Common myeloid progenitor, CD34-positive (primary cell): ENCODE results near the gene CDH15.

Experiments
- CTCF ChIA-PET: fragments of 350-600 bp; sonication (Branson Sonifier 250); formaldehyde crosslinking; loops from one replicate; lab custom pipeline; 2021; ENCODE audit warnings: antibody characterized with exemption; lab: Charles Lee
- POLR2A ChIA-PET: fragments of 350-600 bp; sonication (Branson Sonifier 250); formaldehyde crosslinking; loops from one replicate; lab custom pipeline; 2021; ENCODE audit warnings: antibody characterized with exemption; lab: Charles Lee
- DNase-seq, 3 donors: peaks; one replicate each; pipeline versions ENCODE4 v3.0.0 to v3.0.0-alpha.2; 2013
- H3K27ac ChIP-seq, 2 experiments: 1 replicate in 1 of 2; 2 replicates in 1 of 2; pipeline ENCODE4 v1.7.0; 2013; ENCODE audit warnings: inconsistent platforms in 2 of 2, low read length in 2 of 2, mild to moderate bottlenecking in 2 of 2, low read depth in 1 of 2, moderate library complexity in 1 of 2; ENCODE audit not compliant: severe bottlenecking in 2 of 2, insufficient read depth in 1 of 2, poor library complexity in 1 of 2
- H3K27me3 ChIP-seq, 5 experiments: replicated peaks in 2 of 5; 1 replicate in 3 of 5; 2 replicates in 2 of 5; pipeline versions ENCODE4 v1.6.1 to v1.7.0; 2013; ENCODE audit warnings: low read length in 4 of 5, mild to moderate bottlenecking in 2 of 5, moderate library complexity in 2 of 5, inconsistent platforms in 1 of 5; ENCODE audit not compliant: insufficient read depth in 5 of 5, control insufficient read depth in 4 of 5
- H3K36me3 ChIP-seq, 4 experiments: 1 replicate in 2 of 4; 2 replicates in 2 of 4; pipeline versions ENCODE4 v1.6.1 to v1.7.0; 2013; ENCODE audit warnings: low read length in 3 of 4, control low read depth in 1 of 4, mild to moderate bottlenecking in 1 of 4; ENCODE audit not compliant: control insufficient read depth in 4 of 4, insufficient read depth in 4 of 4
- H3K4me1 ChIP-seq, 4 experiments: 1 replicate in 3 of 4; 2 replicates in 1 of 4; pipeline versions ENCODE4 v1.6.1 to v1.7.1; 2013; ENCODE audit warnings: low read length in 3 of 4, mild to moderate bottlenecking in 3 of 4, control low read depth in 1 of 4, inconsistent platforms in 1 of 4, moderate library complexity in 1 of 4; ENCODE audit not compliant: control insufficient read depth in 4 of 4, insufficient read depth in 4 of 4; ENCODE audit errors: control extremely low read depth in 1 of 4
- H3K4me3 ChIP-seq, 7 experiments: 1 replicate in 4 of 7; 2 replicates in 3 of 7; pipeline versions ENCODE4 v1.5.1 to v1.7.0; 2013; ENCODE audit warnings: mild to moderate bottlenecking in 7 of 7, low read length in 6 of 7, moderate library complexity in 6 of 7, inconsistent platforms in 2 of 7, low read depth in 2 of 7, control low read depth in 1 of 7; ENCODE audit not compliant: insufficient read depth in 4 of 7, control insufficient read depth in 1 of 7; ENCODE audit errors: extremely low read depth in 1 of 7
- H3K9me3 ChIP-seq, 5 experiments: 1 replicate in 4 of 5; 2 replicates in 1 of 5; pipeline versions ENCODE4 v1.6.1 to v1.7.1; 2013; ENCODE audit warnings: low read length in 4 of 5, mild to moderate bottlenecking in 2 of 5, inconsistent platforms in 1 of 5, low read depth in 1 of 5, moderate library complexity in 1 of 5; ENCODE audit not compliant: control insufficient read depth in 4 of 5, insufficient read depth in 2 of 5; ENCODE audit errors: control extremely low read depth in 1 of 5
- WGBS: methylation state at CpG from one replicate; pipeline ENCODE4 v1.1.5; 2013; ENCODE audit not compliant: insufficient coverage; 5-methylcytosine and 5-hydroxymethylcytosine counted together

Gene CDH15

GRCh38 chr16:89178453-89179147, 7.1 kb downstream of the CDH15 start:
- no peaks in the 10 kb centered on the region for H3K27me3 ChIP-seq
- H3K4me1 ChIP-seq: peaks cover 0 to 8% (median 4%) of the 10 kb centered on the region in 4 experiments
- no peaks in the 10 kb centered on the region for H3K36me3 ChIP-seq
- no peak overlapping the region for H3K4me3 ChIP-seq
- no peaks in the 10 kb centered on the region for H3K9me3 ChIP-seq
- 97% methylated on average over 22 of the region's 24 CpGs for WGBS
- no peak for DNase-seq
- CTCF ChIA-PET: no interaction called here
- H3K27ac ChIP-seq: no peak overlapping the region
- POLR2A ChIA-PET: no interaction called here

GRCh38 chr16:89179148-89179484, 7.6 kb downstream of the CDH15 start:
- Histone ChIP-seq H3K9me3 (no peaks in the 10 kb centered on the region), H3K4me3 (no peak overlapping the region), H3K27me3 (no peaks in the 10 kb centered on the region), H3K4me1 (peaks cover 0 to 8% (median 4%) of the 10 kb centered on the region in 4 experiments), H3K27ac (no peak overlapping the region), H3K36me3 (no peaks in the 10 kb centered on the region)
- DNase-seq: no peak
- POLR2A ChIA-PET: no interaction called here
- CTCF ChIA-PET: no interaction called here
- WGBS: 92% methylated on average over 19 of the region's 19 CpGs

GRCh38 chr16:89179656-89180315, 8.2 kb downstream of the CDH15 start:
- DNase-seq: no peak
- CTCF ChIA-PET: interaction anchor here (0.8 kb wide), 1 partner anchor 11 kb away, joined by 3 read pairs; no protein-coding TSS in a partner anchor
- WGBS: 96% methylated on average over 23 of the region's 25 CpGs
- Histone ChIP-seq H3K36me3 (no peaks in the 10 kb centered on the region), H3K4me3 (no peak overlapping the region), H3K27me3 (no peaks in the 10 kb centered on the region), H3K4me1 (peaks cover 0 to 8% (median 4%) of the 10 kb centered on the region in 4 experiments), H3K27ac (no peak overlapping the region), H3K9me3 (no peaks in the 10 kb centered on the region)
- POLR2A ChIA-PET: no interaction called here

GRCh38 chr16:89183463-89183862, 11.9 kb downstream of the CDH15 start:
- no peak for DNase-seq
- Histone ChIP-seq H3K9me3 (no peaks in the 10 kb centered on the region), H3K4me3 (no peak overlapping the region), H3K4me1 (peaks cover 0 to 2% (median 0%) of the 10 kb centered on the region in 4 experiments), H3K27ac (no peak overlapping the region), H3K27me3 (no peaks in the 10 kb centered on the region), H3K36me3 (no peaks in the 10 kb centered on the region)
- ChIA-PET POLR2A (no interaction called here), CTCF (interaction anchor here (0.6 kb wide), 1 partner anchor 481 kb away, joined by 3 read pairs; no protein-coding TSS in a partner anchor)
- WGBS: 77% methylated on average over 11 of the region's 13 CpGs

GRCh38 chr16:89183975-89184676, 12.6 kb downstream of the CDH15 start:
- CTCF ChIA-PET: interaction anchor here (0.6 kb wide), 1 partner anchor 481 kb away, joined by 3 read pairs; no protein-coding TSS in a partner anchor
- POLR2A ChIA-PET: no interaction called here
- Histone ChIP-seq H3K4me1 (peaks cover 0 to 2% (median 0%) of the 10 kb centered on the region in 4 experiments), H3K27ac (no peak overlapping the region), H3K9me3 (no peaks in the 10 kb centered on the region), H3K36me3 (no peaks in the 10 kb centered on the region), H3K27me3 (no peaks in the 10 kb centered on the region), H3K4me3 (no peak overlapping the region)
- WGBS: 90% methylated on average over 24 of the region's 26 CpGs
- no peak for DNase-seq

GRCh38 chr16:89184677-89184932, 13.1 kb downstream of the CDH15 start:
- WGBS: 86% methylated on average over 9 of the region's 9 CpGs
- DNase-seq: no peak
- POLR2A ChIA-PET: no interaction called here
- Histone ChIP-seq H3K27ac (no peak overlapping the region), H3K4me3 (no peak overlapping the region), H3K9me3 (no peaks in the 10 kb centered on the region), H3K4me1 (peaks cover 0 to 2% (median 0%) of the 10 kb centered on the region in 4 experiments), H3K27me3 (peaks cover 0 to 2% (median 0%) of the 10 kb centered on the region in 5 experiments), H3K36me3 (no peaks in the 10 kb centered on the region)
- CTCF ChIA-PET: interaction anchor here (1.5 kb wide), 1 partner anchor 12 kb away, joined by 5 read pairs; no protein-coding TSS in a partner anchor
